ENCODE results near the gene SEZ6.

Gene SEZ6

GRCh38 chr17:29002811-29003210 is 3.0 kb downstream of the SEZ6 start:
- Histone ChIP-seq H2AFZ (ENCODE audit: low read depth, low read length) (no peak overlapping the region), H3K27ac (ENCODE audit: low read length) (no peak overlapping the region), H3K27me3 (ENCODE audit: low read depth, low read length) (peaks cover 8% of the 10 kb centered on the region), H3K4me3 (ENCODE audit: low read length) (no peak overlapping the region), H3K9me3 (ENCODE audit: insufficient read depth, low read length) (no peaks in the 10 kb centered on the region), H3K36me3 (replicated peaks; ENCODE audit: low read depth, low read length) (no peaks in the 10 kb centered on the region), H3K4me2 (ENCODE audit: low read length) (no peak overlapping the region), H3K4me1 (ENCODE audit: low read length) (no peaks in the 10 kb centered on the region), H3K9ac (ENCODE audit: low read length) (no peak overlapping the region), H3K79me2 (ENCODE audit: low read length) (no peaks in the 10 kb centered on the region), H4K20me1 (ENCODE audit: insufficient read depth, low read length) (no peaks in the 10 kb centered on the region)
- TF ChIP-seq EZH2phosphoT487 (IDR thresholded peaks at IDR 0.05; ENCODE audit: low read depth): no peak
- TF ChIP-seq CTCF (IDR thresholded peaks at IDR 0.05; ENCODE audit: low read depth, low read length): no peak

- no peak overlapping the region for H3K9ac ChIP-seq (ENCODE audit: low read length)
- no peaks in the 10 kb centered on the region for H3K79me2 ChIP-seq (ENCODE audit: low read length)
- no peaks in the 10 kb centered on the region for H3K9me3 ChIP-seq (ENCODE audit: insufficient read depth, low read length)
- H3K27me3 ChIP-seq (ENCODE audit: low read depth, low read length): no peaks in the 10 kb centered on the region
- no peak overlapping the region for H3K4me3 ChIP-seq (ENCODE audit: low read length)
- H3K36me3 ChIP-seq (replicated peaks; ENCODE audit: low read depth, low read length): no peaks in the 10 kb centered on the region
- peaks cover 5% of the 10 kb centered on the region; the same call in 1 of the 2 replicates for H3K4me1 ChIP-seq (ENCODE audit: low read length)
- no peak overlapping the region for H3K4me2 ChIP-seq (ENCODE audit: low read length)
- no peak overlapping the region for H2AFZ ChIP-seq (ENCODE audit: low read depth, low read length)
- no peaks in the 10 kb centered on the region for H4K20me1 ChIP-seq (ENCODE audit: insufficient read depth, low read length)
- H3K27ac ChIP-seq (ENCODE audit: low read length): no peak overlapping the region
- TF ChIP-seq CTCF (IDR thresholded peaks at IDR 0.05; ENCODE audit: low read depth, low read length): no peak
- no peak for TF ChIP-seq EZH2phosphoT487 (IDR thresholded peaks at IDR 0.05; ENCODE audit: low read depth)
Measured at GRCh38 chr17:29000973-29001372, 4.9 kb downstream of the SEZ6 start.

GRCh38 chr17:28999206-28999605 is 6.6 kb downstream of the SEZ6 start:
- Histone ChIP-seq H3K4me3 (ENCODE audit: low read length) (no peak overlapping the region), H3K79me2 (ENCODE audit: low read length) (no peaks in the 10 kb centered on the region), H3K4me2 (ENCODE audit: low read length) (no peak overlapping the region), H4K20me1 (ENCODE audit: insufficient read depth, low read length) (no peaks in the 10 kb centered on the region), H3K9ac (ENCODE audit: low read length) (no peak overlapping the region), H3K36me3 (replicated peaks; ENCODE audit: low read depth, low read length) (no peaks in the 10 kb centered on the region), H3K9me3 (ENCODE audit: insufficient read depth, low read length) (no peaks in the 10 kb centered on the region), H3K4me1 (ENCODE audit: low read length) (peaks cover 5% of the 10 kb centered on the region; the same call in 1 of the 2 replicates), H2AFZ (ENCODE audit: low read depth, low read length) (no peak overlapping the region), H3K27me3 (ENCODE audit: low read depth, low read length) (no peaks in the 10 kb centered on the region), H3K27ac (ENCODE audit: low read length) (no peak overlapping the region)
- TF ChIP-seq EZH2phosphoT487 (IDR thresholded peaks at IDR 0.05; ENCODE audit: low read depth) (no peak), CTCF (IDR thresholded peaks at IDR 0.05; ENCODE audit: low read depth, low read length) (no peak)

- Histone ChIP-seq H2AFZ (ENCODE audit: low read depth, low read length) (no peak overlapping the region), H3K9ac (ENCODE audit: low read length) (no peak overlapping the region), H3K9me3 (ENCODE audit: insufficient read depth, low read length) (no peaks in the 10 kb centered on the region), H3K4me2 (ENCODE audit: low read length) (no peak overlapping the region), H3K27me3 (ENCODE audit: low read depth, low read length) (no peaks in the 10 kb centered on the region), H3K27ac (ENCODE audit: low read length) (no peak overlapping the region), H3K4me3 (ENCODE audit: low read length) (no peak overlapping the region), H3K79me2 (ENCODE audit: low read length) (no peaks in the 10 kb centered on the region), H4K20me1 (ENCODE audit: insufficient read depth, low read length) (no peaks in the 10 kb centered on the region), H3K4me1 (ENCODE audit: low read length) (peaks cover 5% of the 10 kb centered on the region; the same call in 1 of the 2 replicates), H3K36me3 (replicated peaks; ENCODE audit: low read depth, low read length) (no peaks in the 10 kb centered on the region)
- no peak for TF ChIP-seq CTCF (IDR thresholded peaks at IDR 0.05; ENCODE audit: low read depth, low read length)
- TF ChIP-seq EZH2phosphoT487 (IDR thresholded peaks at IDR 0.05; ENCODE audit: low read depth): no peak
Measured at GRCh38 chr17:28997806-28998205, 8.0 kb downstream of the SEZ6 start.

Measured in OCI-LY3 (cell line).